ENCODE measurements around the gene SLC15A2. TPM values are rescaled to one million over a fixed set of nuclear protein-coding genes. Genes with fewer than 3 reads are reported as not detected.

Gene SLC15A2
- total RNA-seq, 1 donor from 2014 or later, result 1.0 TPM

GRCh38 chr3:121883507-121883906, 10.7 kb upstream of the SLC15A2 start:
- Histone ChIP-seq H3K79me2 (ENCODE audit: low read depth) (no peaks in the 10 kb centered on the region), H3K36me3 (no peaks in the 10 kb centered on the region), H3K27me3 (no peaks in the 10 kb centered on the region), H3K4me1 (no peaks in the 10 kb centered on the region), H3K27ac (no peak overlapping the region), H3K9me3 (ENCODE audit: low read depth) (no peaks in the 10 kb centered on the region), H3F3A (ENCODE audit: low read depth) (no peaks in the 10 kb centered on the region), H2AFZ (replicated peaks) (no peak overlapping the region), H3K4me3 (no peak overlapping the region), H3K9ac (no peak overlapping the region), H4K20me1 (ENCODE audit: low read depth) (no peaks in the 10 kb centered on the region), H3K4me2 (no peak overlapping the region)
- peaks cover 3% of the 10 kb centered on the region for H3K27me3 Mint-ChIP-seq (ENCODE audit: insufficient read depth, low read depth)
- no peaks in the 10 kb centered on the region for H3K4me1 Mint-ChIP-seq
- H3K36me3 Mint-ChIP-seq, result no peaks in the 10 kb centered on the region
- no peak overlapping the region for H3K4me3 Mint-ChIP-seq
- TF ChIP-seq, protein P1, sequence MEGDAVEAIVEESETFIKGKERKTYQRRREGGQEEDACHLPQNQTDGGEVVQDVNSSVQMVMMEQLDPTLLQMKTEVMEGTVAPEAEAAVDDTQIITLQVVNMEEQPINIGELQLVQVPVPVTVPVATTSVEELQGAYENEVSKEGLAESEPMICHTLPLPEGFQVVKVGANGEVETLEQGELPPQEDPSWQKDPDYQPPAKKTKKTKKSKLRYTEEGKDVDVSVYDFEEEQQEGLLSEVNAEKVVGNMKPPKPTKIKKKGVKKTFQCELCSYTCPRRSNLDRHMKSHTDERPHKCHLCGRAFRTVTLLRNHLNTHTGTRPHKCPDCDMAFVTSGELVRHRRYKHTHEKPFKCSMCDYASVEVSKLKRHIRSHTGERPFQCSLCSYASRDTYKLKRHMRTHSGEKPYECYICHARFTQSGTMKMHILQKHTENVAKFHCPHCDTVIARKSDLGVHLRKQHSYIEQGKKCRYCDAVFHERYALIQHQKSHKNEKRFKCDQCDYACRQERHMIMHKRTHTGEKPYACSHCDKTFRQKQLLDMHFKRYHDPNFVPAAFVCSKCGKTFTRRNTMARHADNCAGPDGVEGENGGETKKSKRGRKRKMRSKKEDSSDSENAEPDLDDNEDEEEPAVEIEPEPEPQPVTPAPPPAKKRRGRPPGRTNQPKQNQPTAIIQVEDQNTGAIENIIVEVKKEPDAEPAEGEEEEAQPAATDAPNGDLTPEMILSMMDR (IDR thresholded peaks at IDR 0.05), result peak; percentile 65
- no peak for TF ChIP-seq EZH2phosphoT487 (IDR thresholded peaks at IDR 0.05)
- H3K27ac Mint-ChIP-seq, result no peak overlapping the region
- DNase-seq (ENCODE audit: low spot score), result peak; percentile 49
- H3K9me3 Mint-ChIP-seq, result no peaks in the 10 kb centered on the region

GRCh38 chr3:121885386-121885785, 8.8 kb upstream of the SLC15A2 start:
- TF ChIP-seq, protein P1 (IDR thresholded peaks at IDR 0.05), result no peak
- TF ChIP-seq EZH2 (IDR thresholded peaks at IDR 0.05) (no peak), EZH2phosphoT487 (IDR thresholded peaks at IDR 0.05) (no peak)
- H3K4me3 Mint-ChIP-seq, result no peak overlapping the region
- H3K4me2 ChIP-seq, result no peak overlapping the region

GRCh38 chr3:121895121-121895520, 920 bp downstream of the SLC15A2 start:
- TF ChIP-seq EZH2phosphoT487 (IDR thresholded peaks at IDR 0.05), result no peak
- no peak overlapping the region for H3K4me3 Mint-ChIP-seq
- no peak overlapping the region for H3K9ac ChIP-seq
- no peaks in the 10 kb centered on the region for H3K79me2 ChIP-seq (ENCODE audit: low read depth)
- peak overlapping the region; percentile 36 for H3K4me3 ChIP-seq
- H3K4me1 ChIP-seq, result peaks cover 17% of the 10 kb centered on the region
- H3K27ac Mint-ChIP-seq, result no peak overlapping the region
- no peaks in the 10 kb centered on the region for H3K36me3 Mint-ChIP-seq
- DNase-seq (ENCODE audit: low spot score), result no peak
- H3K9me3 Mint-ChIP-seq, result no peaks in the 10 kb centered on the region
- no peaks in the 10 kb centered on the region for H3K36me3 ChIP-seq
- H3K9me3 ChIP-seq (ENCODE audit: low read depth), result no peaks in the 10 kb centered on the region
- H3K27ac ChIP-seq, result no peak overlapping the region
- peaks cover 2% of the 10 kb centered on the region for H3K27me3 Mint-ChIP-seq (ENCODE audit: insufficient read depth, low read depth)
- peaks cover 10% of the 10 kb centered on the region for H3K4me1 Mint-ChIP-seq
- H3K27me3 ChIP-seq, result no peaks in the 10 kb centered on the region
- peak overlapping the region; percentile 82 for H3K4me2 ChIP-seq
- H3F3A ChIP-seq (ENCODE audit: low read depth), result peaks cover 16% of the 10 kb centered on the region
- H2AFZ ChIP-seq (replicated peaks), result peak overlapping the region; percentile 93
- H4K20me1 ChIP-seq (ENCODE audit: low read depth), result no peaks in the 10 kb centered on the region

More at GRCh38 chr3:121885386-121885785, 8.8 kb upstream of the SLC15A2 start:
- H3K36me3 Mint-ChIP-seq, result no peaks in the 10 kb centered on the region
- Histone ChIP-seq H4K20me1 (ENCODE audit: low read depth) (no peaks in the 10 kb centered on the region), H3K27me3 (no peaks in the 10 kb centered on the region), H3K4me3 (no peak overlapping the region), H3K4me1 (no peaks in the 10 kb centered on the region), H3K36me3 (no peaks in the 10 kb centered on the region), H3K9me3 (ENCODE audit: low read depth) (no peaks in the 10 kb centered on the region), H3F3A (ENCODE audit: low read depth) (no peaks in the 10 kb centered on the region), H3K79me2 (ENCODE audit: low read depth) (no peaks in the 10 kb centered on the region), H2AFZ (replicated peaks) (no peak overlapping the region), H3K9ac (no peak overlapping the region), H3K27ac (no peak overlapping the region)
- H3K9me3 Mint-ChIP-seq, result no peaks in the 10 kb centered on the region
- no peak for DNase-seq (ENCODE audit: low spot score)
- peaks cover 2% of the 10 kb centered on the region for H3K27me3 Mint-ChIP-seq (ENCODE audit: insufficient read depth, low read depth)
- no peaks in the 10 kb centered on the region for H3K4me1 Mint-ChIP-seq
- H3K27ac Mint-ChIP-seq, result no peak overlapping the region

GRCh38 chr3:121895736-121896135, 1.5 kb downstream of the SLC15A2 start:
- Mint-ChIP-seq H3K9me3 (no peaks in the 10 kb centered on the region), H3K4me3 (no peak overlapping the region), H3K4me1 (peaks cover 10% of the 10 kb centered on the region), H3K36me3 (no peaks in the 10 kb centered on the region), H3K27ac (no peak overlapping the region), H3K27me3 (ENCODE audit: insufficient read depth, low read depth) (peaks cover 2% of the 10 kb centered on the region)
- no peak for TF ChIP-seq EZH2phosphoT487 (IDR thresholded peaks at IDR 0.05)
- TF ChIP-seq, protein P1 (IDR thresholded peaks at IDR 0.05), result no peak
- no peak for TF ChIP-seq EZH2 (IDR thresholded peaks at IDR 0.05)
- H3K4me1 ChIP-seq, result peaks cover 17% of the 10 kb centered on the region
- no peaks in the 10 kb centered on the region for H3K27me3 ChIP-seq
- no peaks in the 10 kb centered on the region for H3K36me3 ChIP-seq
- H3K27ac ChIP-seq, result no peak overlapping the region
- peaks cover 16% of the 10 kb centered on the region for H3F3A ChIP-seq (ENCODE audit: low read depth)
- no peaks in the 10 kb centered on the region for H3K9me3 ChIP-seq (ENCODE audit: low read depth)
- H3K79me2 ChIP-seq (ENCODE audit: low read depth), result no peaks in the 10 kb centered on the region
- H3K4me3 ChIP-seq, result no peak overlapping the region
- no peak overlapping the region for H2AFZ ChIP-seq (replicated peaks)
- no peak overlapping the region for H3K9ac ChIP-seq
- no peaks in the 10 kb centered on the region for H4K20me1 ChIP-seq (ENCODE audit: low read depth)
- H3K4me2 ChIP-seq, result no peak overlapping the region
- DNase-seq (ENCODE audit: low spot score), result no peak

Measured in neural progenitor cell (in vitro differentiated cells).